Urothelium cell line (cell line): Measurements from ENCODE around the gene FAM81B.

Source experiments
- DNase-seq: peaks from one replicate; pipeline ENCODE4 v3.0.0; 2011; ENCODE audit warnings: low spot score, mixed read lengths
- FAIRE-seq: peaks from 2 replicates; lab custom pipeline; 2011; peaks lifted over from hg19 to GRCh38; lab: Jason Lieb, UNC

The FAM81B gene

GRCh38 chr5:95454536-95454935 lies 63.4 kb downstream of the FAM81B start:
- FAIRE-seq: no peak
- DNase-seq: no peak

- FAIRE-seq: no peak
- DNase-seq: no peak
Measured at GRCh38 chr5:95460665-95461064, 69.5 kb downstream of the FAM81B start.

GRCh38 chr5:95471487-95471886 lies 80.3 kb downstream of the FAM81B start:
- FAIRE-seq (no peak), DNase-seq (no peak)

- DNase-seq (no peak), FAIRE-seq (no peak)
Measured at GRCh38 chr5:95471942-95472341, 80.8 kb downstream of the FAM81B start.

- DNase-seq: no peak
- FAIRE-seq: no peak
Measured at GRCh38 chr5:95484421-95484820, 93.3 kb downstream of the FAM81B start.

- FAIRE-seq: no peak
Measured at GRCh38 chr5:95486191-95486590, 95.0 kb downstream of the FAM81B start.

GRCh38 chr5:95487880-95488279 lies 96.7 kb downstream of the FAM81B start:
- FAIRE-seq: no peak
- no peak for DNase-seq

More at GRCh38 chr5:95486191-95486590, 95.0 kb downstream of the FAM81B start:
- no peak for DNase-seq
